Stimulated activated CD4-positive, alpha-beta T cell treated with anti-CD3 and anti-CD28 coated beads, Interleukin-15, amount 100 ng/mL, for 48 hours (primary cell): ENCODE measurements around the gene RDH5.

ENCODE experiments used
- DNase-seq, 2 donors: peaks; one replicate each; pipeline ENCODE4 v3.0.0-alpha.2; 2020; ENCODE audit warnings: low read depth in 2 of 2

Gene RDH5

GRCh38 chr12:55720071-55720564 is at the start of gene RDH5:
Gene RDH5, plus strand, starts transcription at chr12:55720393. Its CDS starts 792 bp downstream, at chr12:55721185.
- DNase-seq, result no peak

- no peak for DNase-seq
These were observed 48.4 kb upstream of the RDH5 start for GRCh38 chr12:55671746-55672145.

- DNase-seq, result no peak
These were observed 46.6 kb upstream of the RDH5 start for GRCh38 chr12:55673638-55674037.

- no peak for DNase-seq
These were observed 44.5 kb upstream of the RDH5 start for GRCh38 chr12:55675666-55676065.

- no peak for DNase-seq
These were observed 43.5 kb upstream of the RDH5 start for GRCh38 chr12:55676707-55677106.

- no peak for DNase-seq
These were observed 40.5 kb upstream of the RDH5 start for GRCh38 chr12:55679691-55680090.

GRCh38 chr12:55681142-55682077 is 38.8 kb upstream of the RDH5 start:
- DNase-seq, result no peak

GRCh38 chr12:55682087-55682796 is 38.0 kb upstream of the RDH5 start:
- no peak for DNase-seq

- no peak for DNase-seq
These were observed 36.5 kb upstream of the RDH5 start for GRCh38 chr12:55683676-55684075.

- no peak for DNase-seq
These were observed 35.3 kb upstream of the RDH5 start for GRCh38 chr12:55684761-55685370.

GRCh38 chr12:55685671-55686070 is 34.5 kb upstream of the RDH5 start:
- DNase-seq, result no peak

- DNase-seq, result no peak
These were observed 33.7 kb upstream of the RDH5 start for GRCh38 chr12:55686366-55687010.

- DNase-seq, result peak; percentile 15 to 46
These were observed 32.4 kb upstream of the RDH5 start for GRCh38 chr12:55687746-55688145.

- DNase-seq, result no peak
These were observed 31.2 kb upstream of the RDH5 start for GRCh38 chr12:55688716-55689655.

- no peak for DNase-seq
These were observed 27.4 kb upstream of the RDH5 start for GRCh38 chr12:55692631-55693322.

GRCh38 chr12:55693323-55694187 is 26.6 kb upstream of the RDH5 start:
- no peak for DNase-seq

- DNase-seq, result no peak
These were observed 26.0 kb upstream of the RDH5 start for GRCh38 chr12:55694188-55694515.

GRCh38 chr12:55694651-55695050 is 25.5 kb upstream of the RDH5 start:
- DNase-seq, result no peak

- DNase-seq, result no peak
These were observed 24.8 kb upstream of the RDH5 start for GRCh38 chr12:55695349-55695748.
